Sigmoid colon (tissue), 7 donors: ENCODE measurements around the gene NCF2. TPM values are rescaled to one million over a fixed set of nuclear protein-coding genes. Genes with fewer than 3 reads are reported as not detected.

Experiments used
- DNase-seq: peaks from one replicate; pipeline ENCODE4 v3.0.0-alpha.2; 2019
- H3K27ac ChIP-seq, 4 donors: fragments of 200-600 bp; sonication (generic); one replicate each; pipeline ENCODE4 v1.5.1; 2016 to 2019; ENCODE audit warnings: mild to moderate bottlenecking in 1 of 4
- H3K27me3 ChIP-seq, 3 donors: fragments of 200-600 bp; sonication (generic); one replicate each; pipeline ENCODE4 v1.5.1; 2019; ENCODE audit warnings: mild to moderate bottlenecking in 1 of 3
- H3K36me3 ChIP-seq, 4 donors: fragments of 200-600 bp; sonication (generic); one replicate each; pipeline ENCODE4 v1.5.1; 2016 to 2019
- H3K4me1 ChIP-seq, 4 donors: fragments of 200-600 bp; sonication (generic); one replicate each; pipeline ENCODE4 v1.5.1; 2017 to 2019
- H3K4me3 ChIP-seq, 4 donors: fragments of 200-600 bp; sonication (generic); one replicate each; pipeline ENCODE4 v1.5.1; 2017 to 2019; ENCODE audit warnings: mild to moderate bottlenecking in 2 of 4, moderate library complexity in 1 of 4
- H3K9me3 ChIP-seq, 4 donors: fragments of 200-600 bp in 3 of 4; sonication (generic) in 3 of 4; one replicate each; pipeline versions ENCODE4 v1.5.1 to v1.6.1; 2013 to 2019
- EP300 ChIP-seq, 4 donors: sonication (generic); formaldehyde crosslinking; IDR thresholded peaks; one replicate each; pipeline ENCODE4 v1.6.1; 2017; ENCODE audit warnings: antibody characterized with exemption in 4 of 4
- POLR2A ChIP-seq, 2 donors: fragments of 450-650 bp; IDR thresholded peaks; one replicate each; pipeline ENCODE4 v1.6.1; 2016; ENCODE audit warnings: antibody characterized with exemption in 2 of 2, mild to moderate bottlenecking in 2 of 2, moderate library complexity in 2 of 2
- POLR2AphosphoS5 ChIP-seq, 4 donors: sonication (generic); formaldehyde crosslinking; IDR thresholded peaks; one replicate each; pipeline ENCODE4 v1.6.1; 2017; ENCODE audit warnings: antibody characterized with exemption in 4 of 4
- WGBS, 2 donors: extraction: QIAGEN DNeasy Blood & Tissue Kit; methylation state at CpG; one replicate each; pipeline ENCODE4 v1.1.7; 2013; 5-methylcytosine and 5-hydroxymethylcytosine counted together
- intact Hi-C: fragments of 100-400 bp; cut with DNase I; formaldehyde crosslinking; loops from one replicate; pipeline ENCODE4 v1.15.1; 2023
- polyA plus RNA-seq, 3 donors: library from polyadenylated mRNA; stranded (reverse); fragments of 200-250 nt; gene quantifications; one replicate each; pipeline ENCODE4 v1.2.3, GENCODE V29; 2013
- total RNA-seq, 4 donors: library from RNA; depleted of rRNA; stranded (reverse); fragments of >200 nt; gene quantifications; one replicate each; pipeline ENCODE4 v1.1.0, GENCODE V29; 2016
- TF ChIP-seq, protein P1 (sequence below), 4 experiments: fragments of 450-650 bp in 3 of 4; fragments of 200-600 bp in 1 of 4; IDR thresholded peaks; one replicate each; pipeline ENCODE4 v1.5.1; 2016 to 2019; ENCODE audit warnings: antibody characterized with exemption in 4 of 4, mild to moderate bottlenecking in 3 of 4, moderate library complexity in 2 of 4
- donor health status: healthy with polysubstance abuse.
- donor health status: Bipolar disorder and iron deficiency.
- donor health status: healthy.

Gene NCF2
- total and polyA plus RNA-seq, 7 donors = 5.0 to 16.3 (median 9.2) TPM

DNA sequence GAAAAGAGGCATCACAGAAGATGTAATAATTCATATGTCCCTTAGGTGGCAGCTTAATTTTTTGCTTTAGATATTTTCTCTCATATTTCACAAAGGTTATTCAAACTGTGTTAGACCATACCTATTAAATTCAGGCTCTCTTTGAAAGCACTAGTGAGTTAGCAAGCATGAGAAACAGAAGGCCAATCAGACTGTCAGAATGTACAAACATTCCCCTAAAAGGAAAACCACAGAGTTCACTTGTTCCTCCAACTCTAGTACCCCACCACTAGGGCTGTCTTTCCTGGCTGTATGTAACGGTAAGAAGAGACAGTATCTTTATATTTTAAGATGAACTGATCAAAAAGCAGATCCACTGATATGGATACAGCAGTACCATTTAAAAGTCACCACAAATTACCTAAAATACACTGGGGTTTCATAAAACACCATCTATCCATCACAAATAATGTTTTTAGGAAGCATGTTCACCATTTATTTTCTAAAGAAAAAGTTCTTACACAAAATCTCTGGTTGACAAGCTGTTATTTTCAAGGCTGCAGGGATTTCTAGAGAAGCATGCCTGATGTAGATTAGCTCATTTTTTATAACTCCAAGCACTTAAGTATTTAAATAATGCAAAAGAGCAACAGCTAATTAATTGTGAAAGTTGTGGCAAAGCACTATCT is 43.6 kb upstream of the NCF2 start:
- no peak for DNase-seq
- Histone ChIP-seq H3K4me1 (peaks cover 0 to 54% (median 43%) of the 10 kb centered on the region in 4 donors), H3K9me3 (no peaks in the 10 kb centered on the region), H3K4me3 (peak overlapping the region; percentile 65 to 96 (median 86)), H3K36me3 (peaks cover 0 to 19% (median 10%) of the 10 kb centered on the region in 4 donors), H3K27ac (peak overlapping the region; percentile 96 to 99 (median 98)), H3K27me3 (no peaks in the 10 kb centered on the region)
- TF ChIP-seq, protein P1, sequence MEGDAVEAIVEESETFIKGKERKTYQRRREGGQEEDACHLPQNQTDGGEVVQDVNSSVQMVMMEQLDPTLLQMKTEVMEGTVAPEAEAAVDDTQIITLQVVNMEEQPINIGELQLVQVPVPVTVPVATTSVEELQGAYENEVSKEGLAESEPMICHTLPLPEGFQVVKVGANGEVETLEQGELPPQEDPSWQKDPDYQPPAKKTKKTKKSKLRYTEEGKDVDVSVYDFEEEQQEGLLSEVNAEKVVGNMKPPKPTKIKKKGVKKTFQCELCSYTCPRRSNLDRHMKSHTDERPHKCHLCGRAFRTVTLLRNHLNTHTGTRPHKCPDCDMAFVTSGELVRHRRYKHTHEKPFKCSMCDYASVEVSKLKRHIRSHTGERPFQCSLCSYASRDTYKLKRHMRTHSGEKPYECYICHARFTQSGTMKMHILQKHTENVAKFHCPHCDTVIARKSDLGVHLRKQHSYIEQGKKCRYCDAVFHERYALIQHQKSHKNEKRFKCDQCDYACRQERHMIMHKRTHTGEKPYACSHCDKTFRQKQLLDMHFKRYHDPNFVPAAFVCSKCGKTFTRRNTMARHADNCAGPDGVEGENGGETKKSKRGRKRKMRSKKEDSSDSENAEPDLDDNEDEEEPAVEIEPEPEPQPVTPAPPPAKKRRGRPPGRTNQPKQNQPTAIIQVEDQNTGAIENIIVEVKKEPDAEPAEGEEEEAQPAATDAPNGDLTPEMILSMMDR (IDR thresholded peaks at IDR 0.05) = peak; percentile 22 to 79 (median 56)
- no peak for TF ChIP-seq EP300 (IDR thresholded peaks at IDR 0.05)
- peak; percentile 87 to 92 (median 89) for TF ChIP-seq POLR2AphosphoS5 (IDR thresholded peaks at IDR 0.05)
- peak; percentile 51 to 73 for TF ChIP-seq POLR2A (IDR thresholded peaks at IDR 0.05)
- WGBS, 2 donors = 0% methylated on average over 1 of the region's 1 CpG
- intact Hi-C loops = loop anchor here (5.0 to 10.0 kb wide), 2 partner anchors 162 to 1341 kb away; partner anchors contain the start of genes NIBAN1 and SMG7

DNA sequence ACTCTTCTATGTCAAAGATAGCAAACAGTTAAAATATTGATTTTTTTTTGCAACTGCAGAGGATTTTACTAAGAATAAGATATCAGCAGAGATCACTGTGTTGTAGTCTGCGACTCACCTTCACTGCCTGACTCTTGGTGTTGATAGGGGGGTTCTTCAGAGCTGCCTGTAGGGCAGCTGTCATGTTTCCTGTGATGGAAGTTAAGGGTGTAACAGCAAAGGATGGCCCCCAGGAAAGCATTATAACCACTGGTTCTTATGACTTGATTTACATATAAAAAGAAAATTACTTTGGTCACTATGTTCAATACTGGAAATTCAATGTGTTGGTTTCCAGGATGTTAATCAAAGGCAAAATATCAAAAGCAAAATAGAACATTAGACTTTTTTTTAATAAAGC is 42.7 kb upstream of the NCF2 start:
- Histone ChIP-seq H3K36me3 (peaks cover 0 to 25% (median 17%) of the 10 kb centered on the region in 4 donors), H3K4me1 (peaks cover 0 to 62% (median 47%) of the 10 kb centered on the region in 4 donors), H3K27me3 (no peaks in the 10 kb centered on the region), H3K9me3 (no peaks in the 10 kb centered on the region), H3K4me3 (peak overlapping the region; percentile 65 to 96 (median 86)), H3K27ac (peak overlapping the region; percentile 96 to 99 (median 98))
- 47 to 67% methylated on average over 1 of the region's 1 CpG for WGBS, 2 donors
- TF ChIP-seq EP300 (IDR thresholded peaks at IDR 0.05) (no peak), POLR2A (IDR thresholded peaks at IDR 0.05) (no peak), POLR2AphosphoS5 (IDR thresholded peaks at IDR 0.05) (no peak)
- TF ChIP-seq, protein P1 (IDR thresholded peaks at IDR 0.05) = no peak
- no peak for DNase-seq
- intact Hi-C loops = loop anchor here (5.0 to 10.0 kb wide), 2 partner anchors 161 to 1342 kb away; partner anchors contain the start of genes NIBAN1 and SMG7

DNA sequence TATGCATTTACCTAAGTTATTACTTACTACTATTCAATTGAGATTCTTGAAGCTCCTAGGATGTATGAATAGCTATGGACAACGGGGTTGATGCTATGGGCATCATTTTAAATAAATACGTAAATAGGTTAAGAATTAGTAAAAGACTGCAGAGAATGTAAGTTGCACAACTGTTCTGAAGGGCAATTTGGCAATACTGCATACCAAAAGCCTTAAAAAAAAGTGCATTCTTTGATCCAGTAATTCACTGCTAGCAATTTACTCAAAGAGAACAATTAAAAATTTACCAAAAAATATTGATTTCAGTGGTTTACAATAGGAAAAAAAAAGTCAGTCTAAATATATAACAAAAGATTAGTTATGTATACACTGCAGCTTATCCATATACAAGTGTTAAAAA is 41.9 kb upstream of the NCF2 start:
- TF ChIP-seq EP300 (IDR thresholded peaks at IDR 0.05) (no peak), POLR2A (IDR thresholded peaks at IDR 0.05) (no peak), POLR2AphosphoS5 (IDR thresholded peaks at IDR 0.05) (no peak)
- TF ChIP-seq, protein P1 (IDR thresholded peaks at IDR 0.05) = no peak
- Histone ChIP-seq H3K9me3 (no peaks in the 10 kb centered on the region), H3K27me3 (no peaks in the 10 kb centered on the region), H3K4me1 (peaks cover 0 to 68% (median 53%) of the 10 kb centered on the region in 4 donors), H3K4me3 (peak overlapping the region in 3 of 4 donors; percentile 65 to 96 (median 78)), H3K27ac (peak overlapping the region; percentile 96 to 99 (median 98)), H3K36me3 (peaks cover 0 to 32% (median 17%) of the 10 kb centered on the region in 4 donors)
- 59 to 64% methylated on average over 2 of the region's 2 CpGs for WGBS, 2 donors
- DNase-seq = no peak
- intact Hi-C loops = loop anchor here (5.0 to 10.0 kb wide), 2 partner anchors 160 to 1343 kb away; partner anchors contain the start of genes NIBAN1 and SMG7

DNA sequence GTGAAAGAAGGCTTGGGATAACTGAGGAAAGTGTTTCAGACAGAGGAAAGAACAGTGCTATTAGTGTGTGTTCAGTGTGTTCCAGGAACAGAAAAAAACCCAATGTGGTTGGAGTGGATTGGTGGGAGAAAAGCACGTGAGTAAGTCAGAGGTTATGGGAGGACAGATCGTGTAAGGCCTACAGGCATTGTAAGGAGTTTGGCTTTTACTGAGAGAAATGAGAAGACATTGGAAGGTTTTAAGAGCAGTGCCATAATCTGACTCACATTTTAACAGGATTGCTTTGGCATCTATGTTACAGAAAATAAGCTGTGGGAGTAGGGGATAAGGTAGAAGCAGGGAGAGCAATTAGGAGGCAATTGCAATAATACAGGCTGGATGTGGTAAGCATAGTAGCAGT is 40.5 kb upstream of the NCF2 start:
- Histone ChIP-seq H3K9me3 (no peaks in the 10 kb centered on the region), H3K27ac (peak overlapping the region; percentile 96 to 99 (median 98)), H3K27me3 (no peaks in the 10 kb centered on the region), H3K36me3 (peaks cover 0 to 37% (median 17%) of the 10 kb centered on the region in 4 donors), H3K4me1 (peaks cover 0 to 74% (median 61%) of the 10 kb centered on the region in 4 donors), H3K4me3 (peak overlapping the region in 2 of 4 donors; percentile 1 to 6)
- TF ChIP-seq EP300 (IDR thresholded peaks at IDR 0.05) (no peak), POLR2A (IDR thresholded peaks at IDR 0.05) (no peak), POLR2AphosphoS5 (IDR thresholded peaks at IDR 0.05) (peak in 2 of 4 donors; percentile 7 to 9)
- TF ChIP-seq, protein P1 (IDR thresholded peaks at IDR 0.05) = no peak
- intact Hi-C loops = loop anchor here (5.0 to 10.0 kb wide), 2 partner anchors 158 to 1344 kb away; partner anchors contain the start of genes NIBAN1 and SMG7
- WGBS, 2 donors = 57 to 66% methylated on average over 2 of the region's 2 CpGs
- DNase-seq = no peak
